IMR-90 (cell line): Measurements from ENCODE around the gene MALT1. TPM values are rescaled to one million over a fixed set of nuclear protein-coding genes. Genes with fewer than 3 reads are reported as not detected.

Source experiments
- ATAC-seq: fragments of 200-7000 bp; cut with Tn5 transposase; 2 replicates; pipeline ENCODE4 v1.9.1; 2020; ENCODE audit warnings: low read depth, mild to moderate bottlenecking, moderate library complexity
- BruUV-seq: library from RNA; stranded (reverse); fragments of 400-500 nt; replicated peaks from 2 replicates; lab custom pipeline; 2021; lab: Mats Ljungman, UMichigan
- CTCF ChIA-PET: fragments of 300-600 bp; formaldehyde crosslinking; extraction: SDS; loops from one replicate; lab custom pipeline; 2021; ENCODE audit warnings: antibody characterized with exemption; lab: Yijun Ruan, JAX
- POLR2A ChIA-PET: fragments of 300-600 bp; sonication (Branson Sonifier 250); formaldehyde crosslinking; loops from one replicate; lab custom pipeline; 2022; ENCODE audit warnings: antibody characterized with exemption; ENCODE audit not compliant: unreplicated experiment; lab: Charles Lee
- DNase-seq: peaks from one replicate; pipeline ENCODE4 v3.0.0; 2013
- H2AFZ ChIP-seq: replicated peaks from 2 replicates; pipeline ENCODE3; 2013; ENCODE audit warnings: low read length, mild to moderate bottlenecking; ENCODE audit not compliant: poor library complexity
- H2AK5ac ChIP-seq: 2 replicates; pipeline ENCODE4 v1.6.1; 2013; ENCODE audit warnings: low read depth, low read length, inconsistent platforms
- H2AK9ac ChIP-seq: replicated peaks from 2 replicates; pipeline ENCODE3; 2013; ENCODE audit warnings: mild to moderate bottlenecking, low read depth, low read length, moderate library complexity; ENCODE audit not compliant: poor library complexity
- H2BK120ac ChIP-seq: 2 replicates; pipeline ENCODE4 v1.6.1; 2013; ENCODE audit warnings: low read depth, low read length, inconsistent platforms
- H2BK15ac ChIP-seq: 3 replicates; pipeline ENCODE4 v1.6.1; 2013; ENCODE audit warnings: low read depth, low read length, inconsistent platforms
- H2BK20ac ChIP-seq: 2 replicates; pipeline ENCODE4 v1.6.1; 2013; ENCODE audit warnings: low read depth, mild to moderate bottlenecking, inconsistent platforms, low read length, moderate library complexity
- H2BK5ac ChIP-seq: 2 replicates; pipeline ENCODE4 v1.6.1; 2013; ENCODE audit warnings: mild to moderate bottlenecking, low read depth, low read length, inconsistent platforms; ENCODE audit not compliant: poor library complexity, severe bottlenecking
- H3K14ac ChIP-seq: replicated peaks from 2 replicates; pipeline ENCODE4 v1.6.1; 2013; ENCODE audit warnings: low read depth, low read length, inconsistent platforms
- H3K18ac ChIP-seq: 2 replicates; pipeline ENCODE4 v1.6.1; 2013; ENCODE audit warnings: low read depth, low read length, control low read depth
- H3K23ac ChIP-seq: 2 replicates; pipeline ENCODE4 v1.6.1; 2013; ENCODE audit warnings: low read depth, low read length, inconsistent platforms
- H3K27ac ChIP-seq: 2 replicates; pipeline ENCODE4 v1.5.1; 2013; ENCODE audit warnings: mild to moderate bottlenecking, control low read depth, low read length; ENCODE audit not compliant: insufficient read depth
- H3K27me3 ChIP-seq: 2 replicates; pipeline ENCODE4 v1.6.1; 2013; ENCODE audit warnings: low read length; ENCODE audit not compliant: control insufficient read depth, insufficient read depth
- H3K36me3 ChIP-seq: 2 replicates; pipeline ENCODE4 v1.6.1; 2013; ENCODE audit warnings: low read length, mixed read lengths; ENCODE audit not compliant: control insufficient read depth, insufficient read depth
- H3K4ac ChIP-seq: 2 replicates; pipeline ENCODE4 v1.6.1; 2013; ENCODE audit warnings: low read depth, low read length, inconsistent platforms
- H3K4me1 ChIP-seq: 2 replicates; pipeline ENCODE4 v1.6.1; 2013; ENCODE audit warnings: low read length, mixed read lengths; ENCODE audit not compliant: control insufficient read depth, insufficient read depth
- H3K4me2 ChIP-seq: 2 replicates; pipeline ENCODE4 v1.6.1; 2013; ENCODE audit warnings: low read depth, mild to moderate bottlenecking, control low read depth, low read length, moderate library complexity
- H3K4me3 ChIP-seq: 2 replicates; pipeline ENCODE4 v1.5.1; 2013; ENCODE audit warnings: low read depth, mild to moderate bottlenecking, control low read depth, low read length, moderate library complexity; ENCODE audit not compliant: insufficient read depth
- H3K56ac ChIP-seq: 2 replicates; pipeline ENCODE4 v1.6.1; 2013; ENCODE audit warnings: low read length, inconsistent platforms; ENCODE audit not compliant: insufficient read depth; ENCODE audit errors: extremely low read depth
- H3K79me1 ChIP-seq, 2 experiments: 2 replicates each; pipeline ENCODE4 v1.6.1; 2013; ENCODE audit warnings: low read length in 2 of 2, inconsistent platforms in 1 of 2, low read depth in 1 of 2
- H3K9ac ChIP-seq: 2 replicates; pipeline ENCODE4 v1.6.1; 2013; ENCODE audit warnings: low read depth, low read length, control low read depth
- H3K9me1 ChIP-seq: 2 replicates; pipeline ENCODE4 v1.6.1; 2013; ENCODE audit warnings: low read length, inconsistent platforms; ENCODE audit not compliant: insufficient read depth
- H3K9me3 ChIP-seq: 2 replicates; pipeline ENCODE4 v1.6.1; 2013; ENCODE audit warnings: low read length; ENCODE audit not compliant: control insufficient read depth, insufficient read depth
- H4K20me1 ChIP-seq: 2 replicates; pipeline ENCODE4 v1.6.1; 2013; ENCODE audit warnings: low read length, inconsistent platforms; ENCODE audit not compliant: insufficient read depth
- H4K5ac ChIP-seq: 2 replicates; pipeline ENCODE4 v1.6.1; 2013; ENCODE audit warnings: mild to moderate bottlenecking, low read depth, low read length, control low read depth
- H4K8ac ChIP-seq, 2 experiments: 2 replicates each; pipeline ENCODE4 v1.6.1; 2013; ENCODE audit warnings: low read depth in 2 of 2, low read length in 2 of 2, control low read depth in 1 of 2, inconsistent platforms in 1 of 2
- H4K91ac ChIP-seq: 2 replicates; pipeline ENCODE4 v1.6.1; 2013; ENCODE audit warnings: low read depth, low read length, inconsistent platforms; ENCODE audit not compliant: insufficient read depth
- CEBPB ChIP-seq: IDR thresholded peaks from 2 replicates; pipeline ENCODE4 v1.6.1; 2012; ENCODE audit warnings: low read depth, low read length, improper control_type of control experiment
- FOS ChIP-seq: fragments of 150-350 bp; IDR thresholded peaks from 2 replicates; pipeline ENCODE4 v1.6.1; 2016; ENCODE audit warnings: low read depth, low read length
- MAFK ChIP-seq: IDR thresholded peaks from 2 replicates; pipeline ENCODE4 v1.6.1; 2012; ENCODE audit warnings: low read depth, low read length, improper control_type of control experiment
- NFE2L2 ChIP-seq: fragments of 150-350 bp; IDR thresholded peaks from 2 replicates; pipeline ENCODE4 v1.6.1; 2016; ENCODE audit warnings: low read depth, mild to moderate bottlenecking, low read length
- WGBS, 2 experiments: methylation state at CpG; one replicate each; pipeline versions ENCODE4 v1.1.5 to v1.1.7; 2013; ENCODE audit warnings: missing lambda C conversion rate in 2 of 2; ENCODE audit not compliant: insufficient read length in 1 of 2; ENCODE audit errors: extremely low coverage in 2 of 2; 5-methylcytosine and 5-hydroxymethylcytosine counted together
- dilution Hi-C: fragments of 300-500 bp; cut with HindIII; formaldehyde crosslinking; loops from one replicate; pipeline ENCODE4 v1.14.3; 2018; ENCODE audit warnings: low sequenced_read_pairs; ENCODE audit not compliant: unreplicated experiment
- in situ Hi-C: fragments of 300-500 bp; cut with MboI; formaldehyde crosslinking; loops from 3 replicates; pipeline ENCODE4 v1.14.3; 2019; ENCODE audit warnings: low sequenced_read_pairs, inconsistent platforms, mixed read lengths
- intact Hi-C: fragments of 100-400 bp; cut with micrococcal nuclease; formaldehyde crosslinking; loops from 2 replicates; pipeline ENCODE4 v1.10.0; 2022
- polyA plus RNA-seq, 3 experiments: library from polyadenylated mRNA; depleted of rRNA; stranded (reverse); fragments of >200 nt; gene quantifications; 2 replicates each; pipeline ENCODE4 v1.2.3, GENCODE V29; 2012; ENCODE audit warnings: low replicate concordance in 1 of 3
- total RNA-seq: library from RNA; depleted of rRNA; stranded (reverse); fragments of >200 nt; gene quantifications from 2 replicates; pipeline ENCODE4 v1.2.3, GENCODE V29; 2012
- TF ChIP-seq, protein P1 (sequence below): conservative IDR thresholded peaks from 2 replicates; pipeline ENCODE4 v1.5.1; 2012; ENCODE audit warnings: mild to moderate bottlenecking, low read depth, low read length, improper control_type of control experiment

Gene MALT1
- total and polyA plus RNA-seq, 2 of the 4 experiments (the other 2 are of a cell fraction): 8.3 to 25.3 TPM

DNA sequence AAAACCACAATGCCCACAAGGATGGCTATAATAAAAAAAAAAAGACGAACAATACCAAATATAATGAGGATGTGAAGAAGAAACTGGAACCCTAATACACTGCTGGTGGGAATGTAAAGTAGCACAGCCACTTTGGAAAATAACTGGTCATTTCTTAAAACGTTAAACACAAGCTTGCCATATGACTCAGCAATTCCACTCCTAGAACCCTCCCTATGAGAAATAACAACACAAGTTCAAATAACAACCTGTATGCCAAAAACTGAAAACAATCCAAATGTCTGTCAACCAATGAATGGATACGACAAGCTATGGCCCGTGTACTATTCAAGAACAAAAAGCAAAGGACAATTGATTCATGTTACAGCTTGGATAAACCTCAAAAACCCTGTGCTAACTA is 35.4 kb upstream of the MALT1 start:
- dilution Hi-C loops: no loop called here
- Histone ChIP-seq H2AFZ (no peak overlapping the region), H3K27ac (no peak overlapping the region), H3K27me3 (no peaks in the 10 kb centered on the region), H3K4me1 (peaks cover 13% of the 10 kb centered on the region), H3K9me1 (peaks cover 9% of the 10 kb centered on the region), H2AK9ac (no peak overlapping the region), H2AK5ac (no peak overlapping the region), H3K23ac (no peak overlapping the region), H2BK20ac (peak overlapping the region; percentile 67), H3K14ac (0 out of 2 replicates have a peak overlapping the region, but pooled peaks have one; percentile 3), H4K91ac (peak overlapping the region; percentile 31; the same call in 1 of the 2 replicates), H3K9ac (no peak overlapping the region), H3K79me1 (0 out of 4 replicates have a peak, but pooled peaks cover 0 to 4% of the 10 kb centered on the region in 2 experiments), H3K18ac (peak overlapping the region; percentile 92; the same call in 1 of the 2 replicates), H3K4ac (peak overlapping the region; percentile 30; the same call in 1 of the 2 replicates), H3K36me3 (no peaks in the 10 kb centered on the region), H3K56ac (no peak overlapping the region), H3K4me3 (no peak overlapping the region), H2BK15ac (peak overlapping the region; percentile 70; the same call in 2 of the 3 replicates), H2BK120ac (peak overlapping the region; percentile 28; the same call in 1 of the 2 replicates), H4K8ac (no peak overlapping the region), H4K20me1 (no peaks in the 10 kb centered on the region), H3K4me2 (no peak overlapping the region), H2BK5ac (peak overlapping the region; percentile 81), H4K5ac (no peak overlapping the region; the same call in 1 of the 2 replicates), H3K9me3 (no peaks in the 10 kb centered on the region)
- ChIA-PET POLR2A (no interaction called here), CTCF (interaction anchor here (1.0 to 1.5 kb wide), 2 partner anchors 16 to 30 kb away, joined by 3 to 4 read pairs; no protein-coding TSS in a partner anchor)
- ATAC-seq (peak; percentile 58), DNase-seq (peak; percentile 80)
- intact Hi-C loops: no loop called here
- no TSS peak for BruUV-seq
- TF ChIP-seq FOS (0 out of 2 replicates have a peak, but pooled peaks have one; percentile 26), MAFK (peak; percentile 81), CEBPB (no peak), NFE2L2 (peak; percentile 98)
- TF ChIP-seq, protein P1, sequence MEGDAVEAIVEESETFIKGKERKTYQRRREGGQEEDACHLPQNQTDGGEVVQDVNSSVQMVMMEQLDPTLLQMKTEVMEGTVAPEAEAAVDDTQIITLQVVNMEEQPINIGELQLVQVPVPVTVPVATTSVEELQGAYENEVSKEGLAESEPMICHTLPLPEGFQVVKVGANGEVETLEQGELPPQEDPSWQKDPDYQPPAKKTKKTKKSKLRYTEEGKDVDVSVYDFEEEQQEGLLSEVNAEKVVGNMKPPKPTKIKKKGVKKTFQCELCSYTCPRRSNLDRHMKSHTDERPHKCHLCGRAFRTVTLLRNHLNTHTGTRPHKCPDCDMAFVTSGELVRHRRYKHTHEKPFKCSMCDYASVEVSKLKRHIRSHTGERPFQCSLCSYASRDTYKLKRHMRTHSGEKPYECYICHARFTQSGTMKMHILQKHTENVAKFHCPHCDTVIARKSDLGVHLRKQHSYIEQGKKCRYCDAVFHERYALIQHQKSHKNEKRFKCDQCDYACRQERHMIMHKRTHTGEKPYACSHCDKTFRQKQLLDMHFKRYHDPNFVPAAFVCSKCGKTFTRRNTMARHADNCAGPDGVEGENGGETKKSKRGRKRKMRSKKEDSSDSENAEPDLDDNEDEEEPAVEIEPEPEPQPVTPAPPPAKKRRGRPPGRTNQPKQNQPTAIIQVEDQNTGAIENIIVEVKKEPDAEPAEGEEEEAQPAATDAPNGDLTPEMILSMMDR: 0 out of 2 replicates have a peak, but pooled peaks have one; percentile 18
- no CpG with 5 or more reads among the region's 4 CpGs for WGBS, 2 experiments
- in situ Hi-C loops: no loop called here
